Measurements from ENCODE around the gene PRKN.

PRKN gene

DNA sequence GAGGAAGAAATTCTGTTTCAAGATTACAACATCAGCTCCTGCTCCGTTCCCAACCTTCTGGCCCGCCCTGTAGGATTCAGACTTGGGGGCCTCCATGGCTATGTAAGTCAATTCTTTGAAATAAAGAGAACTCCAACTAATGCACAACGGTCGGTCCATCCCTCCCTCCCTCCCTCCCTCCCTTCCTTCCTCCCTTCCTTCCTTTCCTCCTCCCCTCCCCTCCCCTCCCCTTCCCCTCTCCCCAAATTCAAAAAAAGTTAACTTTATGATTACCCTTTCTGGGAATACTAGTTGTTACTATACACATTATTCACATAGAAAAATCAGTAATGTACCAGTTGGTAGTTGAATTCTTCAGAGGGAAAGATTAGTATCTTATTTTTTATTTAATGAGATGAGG is 1274.0 kb downstream of the PRKN start:
- no peak for DNase-seq

- no peak for DNase-seq
Measured at GRCh38 chr6:161452241-161452640, 1275.3 kb downstream of the PRKN start.

- DNase-seq: no peak
Measured at GRCh38 chr6:161449521-161449920, 1278.0 kb downstream of the PRKN start.

DNA sequence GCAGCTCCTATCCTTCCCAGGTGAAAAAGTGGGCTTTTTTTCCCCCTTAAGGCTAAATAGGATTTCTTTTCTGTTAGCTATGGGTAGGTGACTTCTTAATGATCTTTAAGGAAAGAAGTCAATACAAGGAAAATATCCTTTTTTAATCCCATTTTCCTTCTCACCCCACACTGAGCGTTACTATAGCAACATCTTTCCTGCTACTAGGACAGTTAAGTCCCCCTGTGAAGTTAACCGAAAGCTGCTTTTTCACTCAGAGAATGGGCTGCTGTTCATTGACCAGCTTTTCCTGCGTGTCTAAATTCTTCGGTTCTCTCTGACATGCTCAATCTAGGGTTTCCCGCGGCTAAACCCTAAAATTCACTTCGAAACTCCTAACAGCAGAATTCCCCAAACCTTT is 1280.6 kb downstream of the PRKN start:
- no peak for DNase-seq

GRCh38 chr6:161446296-161446925 is 1281.2 kb downstream of the PRKN start:
- DNase-seq: no peak

- DNase-seq: no peak
Measured at GRCh38 chr6:161445021-161445799, 1282.4 kb downstream of the PRKN start.

- DNase-seq: peak; percentile 21
Measured at GRCh38 chr6:161444464-161444863, 1283.1 kb downstream of the PRKN start.

DNA sequence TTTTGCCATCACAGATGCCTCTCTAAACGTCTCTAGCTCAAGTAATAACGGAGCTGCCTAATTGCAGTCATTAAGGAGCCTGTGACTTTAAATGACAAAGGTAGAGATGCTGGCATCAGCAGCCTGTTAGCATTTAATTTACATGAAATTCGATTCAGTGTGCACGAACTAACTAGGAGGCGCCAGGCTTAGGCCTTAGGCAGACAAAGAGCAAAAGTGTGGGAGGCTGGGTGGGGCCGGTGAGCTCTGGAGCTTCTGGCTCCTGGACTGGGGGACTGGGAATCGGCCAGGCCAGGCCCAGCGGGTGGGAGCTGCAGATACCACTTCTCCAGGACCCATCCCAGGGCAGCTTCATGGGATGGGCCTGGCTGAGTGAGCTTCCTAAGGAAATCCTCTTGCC is 1283.7 kb downstream of the PRKN start:
- DNase-seq: no peak

DNA sequence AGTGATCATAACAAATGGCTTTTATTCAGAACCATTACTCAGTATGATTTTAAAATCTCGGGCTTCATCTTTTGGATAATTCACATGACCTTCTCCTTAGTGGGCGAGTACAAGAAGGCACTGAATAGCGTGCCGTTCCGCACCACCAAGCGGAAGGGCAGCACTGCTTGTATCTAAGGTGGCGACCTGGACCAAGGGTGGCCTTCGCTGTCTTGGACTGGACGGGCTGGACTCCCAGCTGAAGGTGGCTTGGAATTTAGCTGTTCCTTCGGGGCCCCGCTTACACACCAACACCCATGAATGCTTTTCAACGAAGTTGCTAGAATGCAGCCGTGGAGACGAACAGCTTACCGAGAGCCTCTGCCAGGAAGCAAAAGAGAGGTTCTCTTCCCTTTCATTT is 1285.1 kb downstream of the PRKN start:
- DNase-seq: no peak

- no peak for DNase-seq
Measured at GRCh38 chr6:161440299-161440698, 1287.3 kb downstream of the PRKN start.

DNA sequence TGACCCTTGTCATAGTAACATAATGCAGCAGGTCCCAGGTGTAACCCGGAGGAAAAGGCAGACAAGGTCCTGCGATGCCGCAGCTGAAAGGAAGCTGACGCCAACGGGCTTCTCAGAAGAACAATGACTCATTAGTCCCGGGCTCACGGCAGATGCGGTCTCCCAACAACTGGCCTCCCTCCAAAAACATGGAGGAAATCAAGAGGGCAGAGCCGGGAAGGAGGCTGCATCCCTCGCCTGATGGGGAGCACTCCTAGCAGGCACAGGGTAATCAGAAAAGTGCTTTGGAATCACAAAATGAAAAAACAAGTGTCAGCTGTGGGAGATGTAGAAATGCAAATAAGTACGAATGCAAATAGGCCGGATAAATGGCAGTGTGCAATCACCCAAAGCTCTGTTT is 1288.5 kb downstream of the PRKN start:
- peak; percentile 12 for DNase-seq

DNA sequence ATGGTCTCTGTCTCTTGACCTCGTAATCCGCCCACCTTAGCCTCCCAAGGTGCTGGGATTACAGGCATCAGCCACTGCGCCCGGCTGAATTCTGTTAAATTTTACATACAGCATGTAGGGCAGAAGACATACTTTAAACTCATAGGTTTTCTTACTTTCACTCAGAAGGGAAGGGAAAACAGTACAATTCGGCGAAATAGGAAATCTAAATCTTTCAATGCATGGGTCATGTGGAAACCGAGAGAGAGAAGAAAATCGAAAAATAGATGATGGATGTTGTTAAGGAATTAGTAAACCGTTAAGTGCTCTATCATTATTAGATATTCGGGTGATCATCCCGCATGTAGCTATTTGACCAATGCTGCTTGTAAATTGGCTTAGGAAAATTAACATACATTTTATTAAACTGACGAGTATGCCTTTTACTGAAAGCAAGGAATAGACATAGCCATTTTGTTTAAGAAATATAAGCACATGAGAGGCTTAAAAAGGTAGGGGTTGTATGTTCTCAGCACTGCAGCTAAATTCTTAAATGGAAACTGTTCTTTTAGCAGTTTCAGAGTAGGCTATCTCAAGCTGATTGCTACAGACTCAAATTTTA is 1289.0 kb downstream of the PRKN start:
- DNase-seq: no peak

- no peak for DNase-seq
Measured at GRCh38 chr6:161437851-161438250, 1289.7 kb downstream of the PRKN start.

DNA sequence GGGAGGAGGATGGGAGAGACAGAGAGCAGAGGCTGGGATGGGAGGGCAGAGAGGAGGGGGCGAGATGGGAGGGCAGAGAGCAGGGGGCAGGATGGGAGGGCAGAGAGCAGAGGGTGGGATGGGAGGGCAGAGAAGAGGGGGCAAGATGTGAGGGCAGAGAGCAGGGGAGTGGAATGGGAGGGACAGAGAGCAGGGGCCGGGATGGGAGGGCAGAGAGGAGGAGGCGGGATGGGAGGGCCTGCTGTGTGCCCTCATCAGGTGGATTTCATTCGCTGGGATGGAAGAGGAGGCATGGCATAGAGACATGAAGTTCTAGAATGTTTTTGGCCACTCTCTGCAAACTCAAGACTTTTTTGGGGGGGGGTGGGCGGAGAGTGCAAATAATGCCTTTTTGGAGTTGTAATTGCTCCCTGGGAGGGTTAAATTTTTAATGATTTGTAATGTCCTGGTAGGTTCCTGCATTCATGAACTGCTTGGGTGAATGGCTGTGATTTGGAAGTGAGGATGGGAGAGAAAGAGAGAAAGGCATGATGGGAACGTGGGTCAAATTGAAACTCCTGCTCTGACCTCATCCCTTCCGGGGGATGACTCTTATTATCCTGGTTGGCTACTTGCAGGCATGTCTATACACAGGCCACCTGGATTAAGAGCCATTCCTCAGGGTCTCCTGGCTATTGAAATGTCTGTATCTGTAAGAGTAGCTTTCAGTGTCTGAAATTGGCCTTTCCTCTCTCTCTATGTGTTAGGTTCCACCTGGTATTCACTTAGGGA is 1291.3 kb downstream of the PRKN start:
- peak; percentile 12 for DNase-seq

DNA sequence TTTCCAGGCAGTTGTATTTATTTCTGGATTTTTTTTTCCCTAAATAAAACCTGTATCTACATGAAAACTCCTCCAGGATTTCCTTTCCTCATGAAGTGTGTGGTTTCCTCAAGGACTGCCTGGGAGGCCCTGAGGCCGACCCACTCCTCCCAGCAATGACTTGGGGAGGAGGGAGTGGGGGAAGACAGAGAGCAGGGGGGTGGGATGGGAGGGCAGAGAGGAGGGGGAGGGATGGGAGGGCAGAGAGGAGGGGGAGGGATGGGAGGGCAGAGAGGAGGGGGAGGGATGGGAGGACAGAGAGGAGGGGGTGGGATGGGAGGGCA is 1291.9 kb downstream of the PRKN start:
- DNase-seq: no peak

DNA sequence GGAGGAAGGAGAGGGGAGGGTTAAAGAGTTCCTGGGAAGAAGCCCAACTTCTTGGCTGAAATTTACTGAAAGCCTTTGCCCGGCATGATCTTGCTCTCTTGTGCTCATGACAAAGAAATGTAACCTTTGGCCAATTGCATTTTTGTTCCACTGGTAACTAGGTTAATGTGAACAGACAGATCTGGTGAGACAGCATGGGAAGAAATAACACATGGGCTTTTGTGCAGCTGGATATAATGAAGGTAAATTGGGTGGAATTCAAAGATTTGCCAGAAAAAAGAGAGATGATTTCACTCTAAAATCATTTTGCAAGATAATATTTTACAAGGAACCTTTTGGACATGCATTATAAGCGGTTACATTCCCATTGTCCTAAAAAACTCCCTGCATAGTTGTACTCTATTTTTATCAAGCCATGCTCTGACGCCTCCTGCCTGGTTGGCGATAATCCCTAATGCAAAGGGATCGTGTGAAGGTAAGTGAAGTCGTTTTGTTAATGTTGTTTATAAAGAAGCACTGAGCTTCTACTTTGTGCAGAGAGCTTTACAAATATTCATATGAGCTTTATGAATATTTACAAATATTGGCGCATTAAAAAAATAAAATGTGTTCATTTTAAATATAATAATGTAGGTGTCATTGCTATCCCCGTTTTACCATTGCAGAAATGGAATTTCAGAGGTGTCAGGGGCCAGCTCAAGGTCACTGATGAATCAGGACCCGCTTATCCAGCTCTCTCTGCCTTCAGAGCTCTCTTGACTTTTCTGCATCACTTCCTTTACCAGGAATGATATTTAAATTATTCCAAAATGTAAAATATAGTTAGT is 1292.4 kb downstream of the PRKN start:
- no peak for DNase-seq

DNA sequence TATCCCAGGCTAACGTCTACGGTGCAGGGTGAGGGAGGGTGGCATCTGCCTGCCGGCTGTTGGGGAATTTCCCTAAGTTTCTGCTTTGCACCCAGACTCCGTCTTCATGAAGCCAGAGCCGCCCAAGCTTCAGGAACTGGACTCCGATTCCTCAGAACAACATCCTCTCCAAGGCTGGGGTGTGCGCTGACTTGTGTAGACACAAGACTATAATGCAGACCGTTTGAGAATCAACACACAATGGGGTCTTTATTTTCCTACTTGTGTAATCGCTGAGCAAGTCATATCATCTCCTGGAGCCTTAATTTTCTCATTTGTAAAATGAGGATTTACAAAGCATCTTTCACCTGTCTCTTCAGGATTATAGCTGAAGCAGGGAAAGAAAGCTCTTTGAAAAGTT is 1293.2 kb downstream of the PRKN start:
- no peak for DNase-seq

- no peak for DNase-seq
Measured at GRCh38 chr6:161432546-161432945, 1295.0 kb downstream of the PRKN start.

DNA sequence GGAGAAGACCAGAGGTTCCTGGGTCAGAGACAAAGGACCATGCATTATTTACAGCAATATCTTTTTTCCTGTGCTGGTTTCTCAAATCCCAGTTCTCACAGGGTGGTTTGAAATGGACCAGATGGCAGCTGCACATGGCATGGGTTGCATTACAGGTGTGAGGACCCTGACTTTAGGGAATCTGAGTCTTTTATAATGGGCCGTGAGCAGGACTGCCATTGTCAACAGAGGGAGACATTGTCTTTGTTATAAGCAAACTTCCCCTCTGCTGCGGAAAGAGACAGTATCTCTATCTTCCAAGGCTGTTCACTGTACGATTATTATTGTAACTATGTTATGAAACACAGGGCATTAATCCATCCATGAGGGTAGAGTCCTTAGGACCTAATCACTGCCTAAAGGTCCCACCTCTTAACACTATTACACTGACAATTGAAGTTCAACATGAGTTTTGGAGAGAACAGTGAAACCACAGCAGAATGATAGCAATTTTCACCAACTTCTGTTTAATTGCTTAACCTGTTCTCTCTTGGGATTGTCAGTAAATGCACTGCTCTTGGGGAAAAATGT is 1297.6 kb downstream of the PRKN start:
- DNase-seq: no peak

DNA sequence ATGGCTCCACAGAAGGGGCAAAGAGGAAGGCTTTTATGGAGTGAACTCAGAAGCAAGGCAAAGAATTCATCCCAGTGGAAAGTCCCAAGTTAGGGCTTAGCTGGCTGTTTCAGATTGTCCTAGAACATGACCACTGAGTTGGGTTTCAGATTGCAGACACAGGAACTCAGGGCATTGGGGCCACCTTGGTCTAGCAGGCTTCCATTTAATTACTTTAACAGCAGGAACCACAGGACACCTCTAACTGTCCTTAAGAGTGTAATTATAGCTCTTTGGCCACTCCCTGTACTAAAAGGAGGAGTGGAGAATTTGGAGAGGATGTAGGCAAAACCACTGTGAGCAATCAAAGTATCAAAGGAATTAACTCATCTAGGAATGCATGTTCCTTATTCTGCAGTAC is 1303.1 kb downstream of the PRKN start:
- no peak for DNase-seq

- DNase-seq: no peak
Measured at GRCh38 chr6:161422710-161423680, 1304.6 kb downstream of the PRKN start.

Measured in activated CD4-positive, alpha-beta T cell treated with anti-CD3 and anti-CD28 coated beads, Interleukin-2, amount 50 U/mL, for 16 hours (primary cell).